CD1c-positive myeloid dendritic cell (primary cell): Measurements from ENCODE around the gene CHMP2B.
A peak's percentile ranks its signal among the peaks of the same experiment; 100 is the strongest.
"Not testable (repeated sequence)": the region's sequence is repeated elsewhere in the genome, so short reads cannot be mapped to it uniquely, and the experiment has no call there.

Experiments used
- DNase-seq: peaks from one replicate; pipeline ENCODE4 v3.0.0-alpha.2; 2016; ENCODE audit errors: extremely low spot score

Gene CHMP2B

DNA sequence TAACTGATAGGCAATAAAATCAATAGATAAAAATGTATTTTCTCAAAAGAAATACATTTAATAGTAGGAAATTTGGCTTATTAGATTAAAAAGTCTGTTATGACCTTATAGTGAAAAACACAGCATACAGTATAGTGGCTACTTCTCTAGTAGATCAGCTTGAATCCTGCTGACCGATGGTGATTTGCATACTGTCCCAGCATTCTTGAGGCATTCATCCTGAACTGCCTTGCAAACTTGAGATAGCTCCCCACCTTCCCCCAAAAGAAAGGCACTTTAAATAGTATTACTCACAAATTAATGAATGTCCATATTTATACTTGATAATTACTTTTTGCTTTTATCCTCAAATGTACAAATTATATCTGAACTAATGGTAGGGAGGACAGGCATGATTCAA is 6.7 kb downstream of the CHMP2B start:
- DNase-seq, result no peak

DNA sequence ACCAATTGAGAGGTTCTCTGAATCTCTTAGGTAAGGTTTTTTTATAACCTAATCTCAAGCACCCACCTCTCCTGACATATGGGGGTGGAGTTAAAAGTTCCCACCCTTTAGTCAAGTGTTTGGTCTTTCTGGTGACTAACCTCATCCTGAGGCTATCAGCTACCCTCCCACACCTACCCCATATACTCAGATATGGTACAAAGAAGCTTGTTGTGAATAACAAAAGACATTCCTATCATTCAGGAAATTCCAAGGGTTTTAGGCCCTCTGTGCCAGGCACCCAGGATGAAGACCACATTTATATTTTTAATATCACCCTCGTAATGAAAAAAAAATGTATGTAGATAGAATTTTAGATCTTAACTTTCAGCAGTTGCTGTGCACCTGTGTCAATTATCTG is 9.0 kb downstream of the CHMP2B start:
- DNase-seq, result no peak

GRCh38 chr3:87246662-87247429 is 19.7 kb downstream of the CHMP2B start:
- no peak for DNase-seq

DNA sequence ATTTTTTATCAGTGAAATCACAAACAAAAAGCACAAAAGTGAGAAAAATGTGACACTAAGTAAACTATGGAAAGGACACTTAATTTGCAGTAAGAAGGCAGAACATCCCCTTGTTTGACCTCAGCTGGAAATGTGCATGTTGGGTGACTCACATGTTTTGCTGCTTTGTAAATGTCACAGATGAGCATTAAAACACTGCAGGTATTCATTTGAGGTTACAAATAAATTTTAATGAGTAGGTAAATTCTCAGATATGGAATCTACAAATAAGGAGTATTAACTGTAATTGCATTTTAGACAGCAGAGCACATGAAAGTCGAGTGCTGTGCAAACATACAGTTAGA is 20.3 kb downstream of the CHMP2B start:
- no peak for DNase-seq

DNA sequence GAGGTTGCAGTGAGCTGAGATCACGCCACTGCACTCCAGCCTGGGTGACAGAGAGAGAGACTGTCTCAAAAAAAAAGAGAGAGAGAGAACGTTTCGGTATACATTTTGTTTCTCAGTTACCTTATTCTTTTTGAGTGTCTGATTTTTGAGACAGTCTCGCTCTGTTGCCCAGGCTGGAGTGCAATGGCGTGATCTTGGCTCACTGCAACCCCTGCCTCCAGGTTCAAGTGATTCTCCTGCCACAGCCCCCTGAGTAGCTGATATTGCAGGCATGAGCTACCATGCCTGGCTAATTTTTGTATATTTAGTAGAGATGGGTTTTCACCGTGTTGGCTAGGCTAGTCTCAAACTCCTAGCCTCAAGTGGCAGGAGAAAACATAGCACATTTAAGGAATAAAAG is 21.1 kb downstream of the CHMP2B start:
- not testable (repeated sequence) for DNase-seq

GRCh38 chr3:87248831-87249230 is 21.7 kb downstream of the CHMP2B start:
- no peak for DNase-seq

- no peak for DNase-seq
Observed at GRCh38 chr3:87250009-87250408, 22.9 kb downstream of the CHMP2B start.

DNA sequence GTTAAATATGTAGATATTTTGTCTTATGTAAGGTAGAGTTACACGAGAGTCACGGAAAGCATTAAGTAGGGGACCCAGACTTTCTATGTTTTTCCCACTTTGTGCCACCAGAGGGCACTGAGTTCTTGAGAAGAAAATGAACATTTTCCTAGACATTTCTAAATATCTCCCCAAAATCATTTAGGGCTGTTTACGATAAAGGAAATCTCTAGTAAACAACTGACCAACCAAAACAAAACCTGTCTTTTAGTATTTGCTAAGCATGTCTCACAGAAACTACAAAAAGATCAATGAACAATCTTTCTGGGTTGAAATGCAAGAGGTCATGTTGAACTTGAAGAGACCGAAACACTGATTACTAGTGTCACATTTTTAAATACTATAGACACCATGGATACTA is 33.2 kb downstream of the CHMP2B start:
- peak; percentile 62 for DNase-seq

- DNase-seq, result no peak
Observed at GRCh38 chr3:87261925-87262324, 34.8 kb downstream of the CHMP2B start.

DNA sequence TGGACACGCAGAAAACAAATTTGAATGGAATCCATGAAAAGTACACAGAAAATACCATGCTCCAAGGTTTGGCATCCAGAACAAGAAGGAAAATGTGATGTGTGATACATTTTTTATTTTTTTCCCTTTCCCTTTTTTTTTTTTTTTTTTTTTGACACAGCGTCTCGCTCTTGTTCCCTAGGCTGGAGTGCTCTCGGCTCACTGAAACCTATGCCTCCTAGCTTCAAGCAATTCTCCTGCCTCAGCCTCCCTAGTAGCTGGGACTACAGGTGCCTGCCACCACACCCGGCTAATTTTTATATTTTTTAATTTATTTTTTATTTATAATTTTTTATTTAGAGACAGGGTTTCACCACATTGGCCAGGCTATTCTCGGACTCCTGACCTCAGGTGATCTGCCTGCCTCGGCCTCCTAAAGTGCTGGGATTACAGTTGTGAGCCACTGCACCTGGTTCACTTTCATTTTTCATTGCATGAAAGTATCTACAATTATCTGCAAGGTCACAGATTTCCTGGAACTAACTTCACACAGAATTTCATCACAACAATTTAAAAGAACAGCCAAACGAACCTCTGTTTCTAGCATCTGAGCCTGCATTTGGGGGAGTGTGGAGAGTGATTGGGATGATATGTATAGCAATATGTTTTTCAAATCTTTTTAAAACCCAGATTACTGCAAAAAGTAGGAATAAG is 41.0 kb downstream of the CHMP2B start:
- DNase-seq, result no peak

GRCh38 chr3:87268646-87269211 is 41.6 kb downstream of the CHMP2B start:
- no peak for DNase-seq

- DNase-seq, result no peak
Observed at GRCh38 chr3:87269723-87270122, 42.6 kb downstream of the CHMP2B start.

GRCh38 chr3:87270908-87271700 is 44.0 kb downstream of the CHMP2B start:
- no peak for DNase-seq

DNA sequence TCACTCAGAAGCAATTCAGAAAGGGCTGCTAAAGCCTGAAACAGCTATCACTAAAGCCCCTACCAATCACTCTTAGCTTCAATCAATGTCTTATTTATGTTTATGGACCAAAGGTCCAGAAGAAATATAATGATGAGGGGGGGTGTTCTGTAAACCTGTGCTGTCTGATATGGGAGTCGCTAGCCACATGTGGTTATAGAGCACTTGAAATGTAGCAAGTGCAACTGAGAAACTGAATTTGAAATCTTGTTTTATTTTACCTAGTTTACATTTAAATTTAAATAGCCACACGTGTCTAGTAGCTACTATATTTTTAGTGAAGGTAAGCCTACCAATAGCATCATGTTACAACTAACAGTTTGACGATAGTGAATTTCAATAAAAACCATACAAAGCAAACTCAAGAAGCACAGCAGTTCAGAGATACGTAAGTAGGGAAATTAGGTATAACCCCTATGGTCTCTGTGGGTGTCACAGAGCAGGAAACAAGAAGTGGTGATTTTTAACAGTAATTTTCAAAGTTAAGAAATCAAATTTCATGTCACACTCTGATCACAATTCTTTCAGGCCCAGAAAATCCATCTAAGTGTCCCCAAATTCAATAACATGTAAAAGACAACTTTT is 45.7 kb downstream of the CHMP2B start:
- no peak for DNase-seq

GRCh38 chr3:87276484-87276883 is 49.4 kb downstream of the CHMP2B start, which contains the start of gene POU1F1:
TSS of gene POU1F1 (minus strand) at chr3:87276584. CDS start at chr3:87276462, 122 bp downstream.
- no peak for DNase-seq

DNA sequence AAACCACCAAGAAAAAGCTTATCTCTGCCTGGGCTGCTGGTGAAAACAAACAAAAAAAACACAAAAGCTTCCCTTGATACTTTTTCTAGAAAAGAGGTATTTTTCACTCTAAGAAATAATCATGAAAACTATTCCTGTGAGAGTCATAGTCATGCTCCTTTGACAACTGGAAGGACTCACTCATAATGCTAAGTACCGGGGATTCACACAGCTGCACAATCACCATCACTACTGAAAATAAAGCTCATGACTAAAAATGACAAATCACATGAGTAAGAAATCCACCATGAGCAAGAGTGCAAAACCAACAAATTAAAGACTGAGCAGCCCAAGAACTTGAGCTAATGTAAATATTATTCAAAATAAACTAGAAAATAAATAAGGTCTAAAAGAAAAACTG is 59.9 kb downstream of the CHMP2B start:
- no peak for DNase-seq

DNA sequence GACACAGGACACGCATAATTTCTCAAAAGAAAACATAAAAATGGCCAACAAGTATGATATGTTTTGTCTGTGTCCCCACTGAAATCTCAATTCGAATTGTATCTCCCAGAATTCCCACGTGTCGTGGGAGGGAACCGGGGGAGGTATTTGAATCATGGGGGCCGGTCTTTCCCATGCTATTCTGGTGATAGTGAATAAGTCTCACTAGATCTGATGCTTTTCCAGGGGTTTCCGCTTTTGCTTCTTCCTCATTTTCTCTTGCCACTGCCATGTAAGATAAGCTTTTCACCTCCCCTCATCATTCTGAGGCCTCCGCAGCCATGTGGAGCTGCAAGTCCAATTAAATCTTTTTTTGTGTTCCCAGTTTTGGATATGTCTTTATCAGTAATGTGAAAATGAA is 61.3 kb downstream of the CHMP2B start:
- DNase-seq, result no peak

GRCh38 chr3:87298111-87298718 is 71.1 kb downstream of the CHMP2B start:
- peak; percentile 44 for DNase-seq

GRCh38 chr3:87305031-87305430 is 77.9 kb downstream of the CHMP2B start:
- DNase-seq, result not testable (repeated sequence)
